ENCODE results near the gene LIPA.

GRCh38 chr10:89173075-89173474 lies 78.5 kb downstream of the LIPA start:
- TF ChIP-seq PAX5 (IDR thresholded peaks at IDR 0.05; ENCODE audit: insufficient read depth, low read length, severe bottlenecking) (no peak), TAF1 (IDR thresholded peaks at IDR 0.05; ENCODE audit: low read depth, low read length) (no peak), POLR2A (IDR thresholded peaks at IDR 0.05; ENCODE audit: low read depth, low read length) (no peak), POLR2AphosphoS5 (IDR thresholded peaks at IDR 0.05; ENCODE audit: low read depth, low read length) (no peak)
